SK-N-SH (cell line): ENCODE measurements around the gene CASKIN1. TPM values are rescaled to one million over a fixed set of nuclear protein-coding genes. Genes with fewer than 3 reads are reported as not detected.
A peak's percentile ranks its signal among the peaks of the same experiment; 100 is the strongest.

Experiments
- CTCF ChIA-PET: fragments of 300-600, 350-600 bp; formaldehyde crosslinking; extraction: SDS; loops from one replicate; lab custom pipeline; 2021; lab: Yijun Ruan, JAX
- POLR2A ChIA-PET: fragments of 350-600 bp; sonication (Branson Sonifier 250); formaldehyde crosslinking; extraction: SDS; loops from one replicate; lab custom pipeline; 2020; ENCODE audit warnings: antibody characterized with exemption, inconsistent platforms; lab: Yijun Ruan, JAX
- DNase-seq: peaks from one replicate; pipeline ENCODE4 v3.0.0; 2012
- H2AFZ ChIP-seq: fragments of 200-600 bp; sonication (generic); 2 replicates; pipeline ENCODE4 v1.8.1; 2016; ENCODE audit warnings: antibody characterized with exemption, mild to moderate bottlenecking, low read depth
- H3F3A ChIP-seq: fragments of 200-600 bp; sonication (generic); replicated peaks from 2 replicates; pipeline ENCODE3; 2016; ENCODE audit warnings: antibody characterized with exemption, mild to moderate bottlenecking; ENCODE audit not compliant: insufficient read depth
- H3K27ac ChIP-seq, 2 experiments: fragments of 200-500 bp in 1 of 2; fragments of 200-600 bp in 1 of 2; sonication (Bioruptor generic) in 1 of 2; sonication (generic), shearing (Covaris generic) in 1 of 2; 2 replicates each; pipeline versions ENCODE4 v1.5.1 to v1.6.1; 2014 to 2016; ENCODE audit warnings: low read depth in 2 of 2, inconsistent platforms in 1 of 2, low read length in 1 of 2, mild to moderate bottlenecking in 1 of 2, mixed read lengths in 1 of 2
- H3K27me3 ChIP-seq: fragments of 200-600 bp; sonication (generic), shearing (Covaris generic); 2 replicates; pipeline ENCODE4 v1.6.1; 2016; ENCODE audit warnings: mixed run types; ENCODE audit not compliant: insufficient read depth
- H3K36me3 ChIP-seq, 2 experiments: fragments of 200-500 bp in 1 of 2; fragments of 200-600 bp in 1 of 2; sonication (Bioruptor generic) in 1 of 2; sonication (generic) in 1 of 2; replicated peaks in 1 of 2; 2 replicates each; pipeline versions ENCODE3 to v1.5.1; 2014 to 2016; ENCODE audit warnings: low read length in 1 of 2, mild to moderate bottlenecking in 1 of 2; ENCODE audit not compliant: insufficient read depth in 2 of 2, control insufficient read depth in 1 of 2
- H3K4me1 ChIP-seq, 2 experiments: fragments of 200-500 bp in 1 of 2; fragments of 200-600 bp in 1 of 2; sonication (Bioruptor generic) in 1 of 2; sonication (generic), shearing (Covaris generic) in 1 of 2; 2 replicates each; pipeline versions ENCODE4 v1.5.1 to v1.6.1; 2014 to 2016; ENCODE audit warnings: low read depth in 1 of 2, low read length in 1 of 2, mixed run types in 1 of 2; ENCODE audit not compliant: insufficient read depth in 2 of 2, control insufficient read depth in 1 of 2
- H3K4me2 ChIP-seq: fragments of 200-600 bp; sonication (generic), shearing (Covaris generic); 2 replicates; pipeline ENCODE4 v1.6.1; 2017; ENCODE audit warnings: mixed run types
- H3K4me3 ChIP-seq, 2 experiments: fragments of 200-500 bp in 1 of 2; fragments of 200-600 bp in 1 of 2; sonication (Bioruptor generic) in 1 of 2; sonication (generic), shearing (Covaris generic) in 1 of 2; 2 replicates each; pipeline versions ENCODE4 v1.5.1 to v1.8.1; 2014 to 2016; ENCODE audit warnings: low read depth in 2 of 2, inconsistent platforms in 1 of 2, low read length in 1 of 2, mild to moderate bottlenecking in 1 of 2, mixed read lengths in 1 of 2, moderate library complexity in 1 of 2
- H3K79me2 ChIP-seq: fragments of 200-600 bp; sonication (generic); 2 replicates; pipeline ENCODE4 v1.8.1; 2017; ENCODE audit warnings: mild to moderate bottlenecking; ENCODE audit not compliant: insufficient read depth
- H3K9ac ChIP-seq: fragments of 200-600 bp; sonication (generic); 2 replicates; pipeline ENCODE4 v1.6.1; 2017; ENCODE audit warnings: mixed run types
- H3K9me2 ChIP-seq: fragments of 200-600 bp; sonication (generic); 2 replicates; pipeline ENCODE4 v1.6.1; 2017; ENCODE audit warnings: mixed run types
- H3K9me3 ChIP-seq: fragments of 200-600 bp; sonication (generic); 2 replicates; pipeline ENCODE4 v1.6.1; 2017; ENCODE audit warnings: mixed run types, mild to moderate bottlenecking, moderate library complexity
- H4K20me1 ChIP-seq: fragments of 200-600 bp; sonication (generic); 2 replicates; pipeline ENCODE4 v1.6.1; 2017; ENCODE audit warnings: mild to moderate bottlenecking, mixed run types; ENCODE audit not compliant: insufficient read depth
- CTCF ChIP-seq: fragments of 200-600 bp; sonication (generic); IDR thresholded peaks from 2 replicates; pipeline ENCODE4 v1.6.1; 2017; ENCODE audit warnings: antibody characterized with exemption, mild to moderate bottlenecking, moderate library complexity
- GATA2 ChIP-seq: sonication (generic); formaldehyde crosslinking; IDR thresholded peaks from 2 replicates; pipeline ENCODE4 v1.5.0; 2020; ENCODE audit warnings: mild to moderate bottlenecking, missing genetic modification reagents
- MAX ChIP-seq: IDR thresholded peaks from 2 replicates; pipeline ENCODE4 v1.4.0; 2012; ENCODE audit warnings: low read depth
- PBX3 ChIP-seq: IDR thresholded peaks from 2 replicates; pipeline ENCODE4; 2012
- RXRA ChIP-seq: IDR thresholded peaks from 2 replicates; pipeline ENCODE4 v1.4.0; 2012; ENCODE audit warnings: low read depth, mild to moderate bottlenecking, borderline replicate concordance
- YY1 ChIP-seq: IDR thresholded peaks from 2 replicates; pipeline ENCODE4 v1.4.0; 2012; ENCODE audit warnings: low read depth, mild to moderate bottlenecking
- ZBTB33 ChIP-seq: IDR thresholded peaks from 2 replicates; pipeline ENCODE4 v1.4.0; 2012; ENCODE audit warnings: low read depth, borderline replicate concordance
- WGBS: methylation state at CpG from one replicate; pipeline ENCODE4 v1.1.6; 2017; ENCODE audit warnings: low lambda C conversion rate; 5-methylcytosine and 5-hydroxymethylcytosine counted together
- polyA plus RNA-seq, 3 experiments: library from polyadenylated mRNA; depleted of rRNA; stranded (reverse); fragments of >200 nt; gene quantifications; 2 replicates each; pipeline ENCODE4 v1.2.3, GENCODE V29; 2012

CASKIN1 gene
- 1.4 and 1.7 TPM in 2 replicates for polyA plus RNA-seq (2012; rRNA removed)
- polyA plus RNA-seq (2012; cell fraction: cytosol; rRNA removed), result 0.22 and 0.43 TPM in 2 replicates
- polyA plus RNA-seq (2012; cell fraction: nucleus; rRNA removed), result 8.7 and 11.6 TPM in 2 replicates

GRCh38 chr16:2196162-2196980, at the start of gene CASKIN1:
TSS of gene CASKIN1 (minus strand) at chr16:2196605. CDS start at chr16:2196432, 173 bp downstream.
- 0% methylated on average over 2 of the region's 129 CpGs for WGBS
- CTCF ChIA-PET, result interaction anchor here (0.6 to 3.6 kb wide), 6 partner anchors 12 to 305 kb away, joined by 3 to 19 read pairs (median 7); partner anchors contain the start of genes BRICD5 and ECI1

More at GRCh38 chr16:2196162-2196980, at the start of gene CASKIN1:
- DNase-seq, result peak; percentile 90
- no peaks in the 10 kb centered on the region for H3K27me3 ChIP-seq
- peak within 1 kb of the TSS; percentile 77 for H3K4me2 ChIP-seq
- H3K9me2 ChIP-seq, result no peaks in the 10 kb centered on the region
- H3K36me3 ChIP-seq, result no peaks in the 10 kb centered on the region
- no peak within 1 kb of the TSS for H2AFZ ChIP-seq
- H3K27ac ChIP-seq, result no peak within 1 kb of the TSS; a peak in 1 of 4 replicates
- peaks cover 0 to 18% of the 10 kb centered on the region in 2 experiments; a peak in 1 of 4 replicates for H3K4me1 ChIP-seq
- POLR2A ChIA-PET, result interaction anchor here (1.0 to 3.3 kb wide), 2 partner anchors 8 to 41 kb away, joined by 8 to 18 read pairs; partner anchors contain the start of genes MLST8 and TRAF7
- H3K9me3 ChIP-seq, result no peaks in the 10 kb centered on the region
- no peaks in the 10 kb centered on the region for H3F3A ChIP-seq
- peak within 1 kb of the TSS; percentile 44 to 53 for H3K4me3 ChIP-seq
- H4K20me1 ChIP-seq, result no peaks in the 10 kb centered on the region
- H3K9ac ChIP-seq, result no peak within 1 kb of the TSS
- H3K79me2 ChIP-seq, result no peaks in the 10 kb centered on the region
- TF ChIP-seq YY1 (no peak), GATA2 (no peak), PBX3 (no peak), MAX (no peak), CTCF (no peak), RXRA (no peak), ZBTB33 (no peak)
